ENCODE measurements around the gene ABCB9. TPM values are rescaled to one million over a fixed set of nuclear protein-coding genes. Genes with fewer than 3 reads are reported as not detected.
"Not testable (repeated sequence)": the region's sequence is repeated elsewhere in the genome, so short reads cannot be mapped to it uniquely, and the experiment has no call there.

Gene ABCB9
- total and polyA plus RNA-seq, 4 donors: 2.7 to 7.5 (median 4.8) TPM

GRCh38 chr12:122943196-122943595 lies 23.1 kb downstream of the ABCB9 start:
- peak overlapping the region; percentile 21 to 68 for H3K27ac ChIP-seq (ENCODE audit: low read depth in 1 of 2, low read length in 1 of 2)
- ATAC-seq (ENCODE audit: insufficient read depth, low FRiP score): no peak
- peak in 1 of 3 donors; percentile 44 for DNase-seq
- no peaks in the 10 kb centered on the region for H3K36me3 ChIP-seq (ENCODE audit: control insufficient read depth in 4 of 4, insufficient read depth in 4 of 4, low read length in 4 of 4)
- no peak overlapping the region for H3K9ac ChIP-seq (ENCODE audit: insufficient read depth in 1 of 2, low read length in 2 of 2)
- H3K4me1 ChIP-seq (ENCODE audit: control insufficient read depth in 5 of 5, insufficient read depth in 5 of 5, low read length in 5 of 5): peaks cover 0 to 23% (median 0%) of the 10 kb centered on the region in 5 donors
- no peak overlapping the region for H3K4me3 ChIP-seq
- no peaks in the 10 kb centered on the region for H3K27me3 ChIP-seq (ENCODE audit: control insufficient read depth in 3 of 3, insufficient read depth in 3 of 3, low read length in 2 of 3)
- WGBS, 2 donors: 35 to 49% methylated on average over 13 of the region's 13 CpGs
- peaks cover 0 to 2% (median 0%) of the 10 kb centered on the region in 4 donors for H3K9me3 ChIP-seq (ENCODE audit: control insufficient read depth in 4 of 4, insufficient read depth in 3 of 4, low read length in 3 of 4)
- TF ChIP-seq CTCF (IDR thresholded peaks at IDR 0.05; ENCODE audit: control extremely low read depth, extremely low read depth): no peak

- Histone ChIP-seq H3K4me1 (ENCODE audit: control insufficient read depth in 5 of 5, insufficient read depth in 5 of 5, low read length in 5 of 5) (peaks cover 0 to 20% (median 0%) of the 10 kb centered on the region in 5 donors), H3K27me3 (ENCODE audit: control insufficient read depth in 3 of 3, insufficient read depth in 3 of 3, low read length in 2 of 3) (no peaks in the 10 kb centered on the region), H3K9me3 (ENCODE audit: control insufficient read depth in 4 of 4, insufficient read depth in 3 of 4, low read length in 3 of 4) (peaks cover 0 to 2% (median 0%) of the 10 kb centered on the region in 4 donors), H3K9ac (ENCODE audit: insufficient read depth in 1 of 2, low read length in 2 of 2) (no peak overlapping the region), H3K4me3 (no peak overlapping the region), H3K36me3 (ENCODE audit: control insufficient read depth in 4 of 4, insufficient read depth in 4 of 4, low read length in 4 of 4) (no peaks in the 10 kb centered on the region), H3K27ac (ENCODE audit: low read depth in 1 of 2, low read length in 1 of 2) (peak overlapping the region; percentile 21 to 68)
- ATAC-seq (ENCODE audit: insufficient read depth, low FRiP score): no peak
- no peak for DNase-seq
- TF ChIP-seq CTCF (IDR thresholded peaks at IDR 0.05; ENCODE audit: control extremely low read depth, extremely low read depth): no peak
- WGBS, 2 donors: 79 to 90% methylated on average over 2 of the region's 2 CpGs
Observed at GRCh38 chr12:122942637-122943036, 23.6 kb downstream of the ABCB9 start.

GRCh38 chr12:122941351-122941750 lies 24.9 kb downstream of the ABCB9 start:
- not testable (repeated sequence) for H3K27ac ChIP-seq (ENCODE audit: low read depth in 1 of 2, low read length in 1 of 2); DNase-seq; H3K4me3 ChIP-seq; H3K9me3 ChIP-seq (ENCODE audit: control insufficient read depth in 4 of 4, insufficient read depth in 3 of 4, low read length in 3 of 4); H3K36me3 ChIP-seq (ENCODE audit: control insufficient read depth in 4 of 4, insufficient read depth in 4 of 4, low read length in 4 of 4); H3K27me3 ChIP-seq (ENCODE audit: control insufficient read depth in 3 of 3, insufficient read depth in 3 of 3, low read length in 2 of 3); ATAC-seq (ENCODE audit: insufficient read depth, low FRiP score); H3K9ac ChIP-seq (ENCODE audit: insufficient read depth in 1 of 2, low read length in 2 of 2)
- 73 to 94% methylated on average over 5 of the region's 5 CpGs for WGBS, 2 donors
- peaks cover 0 to 18% (median 0%) of the 10 kb centered on the region in 5 donors for H3K4me1 ChIP-seq (ENCODE audit: control insufficient read depth in 5 of 5, insufficient read depth in 5 of 5, low read length in 5 of 5)

GRCh38 chr12:122939125-122939524 lies 27.1 kb downstream of the ABCB9 start:
- no peak for TF ChIP-seq CTCF (IDR thresholded peaks at IDR 0.05; ENCODE audit: control extremely low read depth, extremely low read depth)
- no peak for ATAC-seq (ENCODE audit: insufficient read depth, low FRiP score)
- no peaks in the 10 kb centered on the region for H3K36me3 ChIP-seq (ENCODE audit: control insufficient read depth in 4 of 4, insufficient read depth in 4 of 4, low read length in 4 of 4)
- no peak overlapping the region for H3K4me3 ChIP-seq
- no peak overlapping the region for H3K9ac ChIP-seq (ENCODE audit: insufficient read depth in 1 of 2, low read length in 2 of 2)
- H3K27me3 ChIP-seq (ENCODE audit: control insufficient read depth in 3 of 3, insufficient read depth in 3 of 3, low read length in 2 of 3): no peaks in the 10 kb centered on the region
- DNase-seq: no peak
- no peak overlapping the region for H3K27ac ChIP-seq (ENCODE audit: low read depth in 1 of 2, low read length in 1 of 2)
- peaks cover 0 to 2% (median 0%) of the 10 kb centered on the region in 4 donors for H3K9me3 ChIP-seq (ENCODE audit: control insufficient read depth in 4 of 4, insufficient read depth in 3 of 4, low read length in 3 of 4)
- peaks cover 0 to 2% (median 0%) of the 10 kb centered on the region in 5 donors for H3K4me1 ChIP-seq (ENCODE audit: control insufficient read depth in 5 of 5, insufficient read depth in 5 of 5, low read length in 5 of 5)
- 97% methylated on average over 4 of the region's 4 CpGs for WGBS, 2 donors

Data from lung (tissue), 12 donors.